Prostate gland (tissue), 2 donors: ENCODE measurements around the gene ZNF316. TPM values are rescaled to one million over a fixed set of nuclear protein-coding genes. Genes with fewer than 3 reads are reported as not detected.

Experiments used
- DNase-seq: peaks from one replicate; pipeline ENCODE4 v3.0.0-alpha.2; 2019; ENCODE audit warnings: low spot score
- H3K27ac ChIP-seq, 2 donors: fragments of 200-600 bp; sonication (generic); 2 replicates each; pipeline ENCODE4 v1.5.1; 2017 to 2019
- H3K27me3 ChIP-seq: fragments of 200-600 bp; sonication (generic); replicated peaks from 2 replicates; pipeline ENCODE4 v1.5.1; 2019; ENCODE audit not compliant: insufficient read depth
- H3K36me3 ChIP-seq, 2 donors: fragments of 200-600 bp; sonication (generic); 1 replicate in 1 of 2; 2 replicates in 1 of 2; pipeline versions ENCODE4 v1.5.1 to v1.8.1; 2017 to 2019
- H3K4me1 ChIP-seq: fragments of 200-600 bp; sonication (generic); replicated peaks from 2 replicates; pipeline ENCODE4 v1.5.1; 2019
- H3K4me3 ChIP-seq, 2 donors: fragments of 200-600 bp; sonication (generic); 2 replicates each; pipeline ENCODE4 v1.5.1; 2017 to 2019
- H3K9me3 ChIP-seq: fragments of 200-600 bp; sonication (generic); 2 replicates; pipeline ENCODE4 v1.5.1; 2017
- CTCF ChIP-seq, 4 experiments: fragments of 200-600 bp in 2 of 4; fragments of 450-650 bp in 2 of 4; sonication (generic) in 2 of 4; IDR thresholded peaks; 1 replicate in 3 of 4; 2 replicates in 1 of 4; pipeline ENCODE4 v1.5.1; 2016 to 2019; ENCODE audit warnings: antibody characterized with exemption in 4 of 4, mild to moderate bottlenecking in 2 of 4, moderate library complexity in 2 of 4
- POLR2A ChIP-seq: fragments of 450-650 bp; IDR thresholded peaks from one replicate; pipeline ENCODE4 v1.6.1; 2016; ENCODE audit warnings: antibody characterized with exemption, mild to moderate bottlenecking
- POLR2AphosphoS5 ChIP-seq: sonication (generic); formaldehyde crosslinking; IDR thresholded peaks from one replicate; pipeline ENCODE4 v1.6.1; 2017; ENCODE audit warnings: antibody characterized with exemption
- WGBS: methylation state at CpG from one replicate; pipeline ENCODE4 v1.1.5; 2018; 5-methylcytosine and 5-hydroxymethylcytosine counted together
- intact Hi-C: fragments of 100-400 bp; cut with DNase I; formaldehyde crosslinking; loops from one replicate; pipeline ENCODE4 v1.14.2; 2022
- total RNA-seq, 2 donors: library from RNA; depleted of rRNA; stranded (reverse); fragments of >200 nt; gene quantifications; one replicate each; pipeline ENCODE4 v1.1.0, GENCODE V29; 2016

Gene ZNF316
- total RNA-seq, 2 donors from 2014 or later: 39.2 to 53.8 TPM

- no peak for DNase-seq
- no peak for TF ChIP-seq POLR2AphosphoS5
- TF ChIP-seq POLR2A: no peak
- no peak for TF ChIP-seq CTCF (IDR thresholded peaks at IDR 0.05)
- no peaks in the 10 kb centered on the region for H3K4me1 ChIP-seq
- intact Hi-C loops: no loop called here
- no peak overlapping the region for H3K4me3 ChIP-seq
- WGBS: 89% methylated on average over 8 of the region's 8 CpGs
- H3K9me3 ChIP-seq: no peaks in the 10 kb centered on the region
- H3K27ac ChIP-seq: no peak overlapping the region
- H3K27me3 ChIP-seq: no peaks in the 10 kb centered on the region
- H3K36me3 ChIP-seq: peaks cover 7 to 28% of the 10 kb centered on the region in 2 donors
These were observed 10.0 kb downstream of the ZNF316 start for GRCh38 chr7:6647080-6647479.

GRCh38 chr7:6647541-6647940 lies 10.4 kb downstream of the ZNF316 start:
- Histone ChIP-seq H3K36me3 (peaks cover 7 to 28% of the 10 kb centered on the region in 2 donors), H3K27me3 (no peaks in the 10 kb centered on the region), H3K4me1 (no peaks in the 10 kb centered on the region), H3K9me3 (no peaks in the 10 kb centered on the region), H3K27ac (no peak overlapping the region), H3K4me3 (no peak overlapping the region)
- 89% methylated on average over 14 of the region's 14 CpGs for WGBS
- intact Hi-C loops: no loop called here
- TF ChIP-seq CTCF (IDR thresholded peaks at IDR 0.05) (no peak), POLR2A (no peak)
- DNase-seq: no peak

GRCh38 chr7:6648066-6648814 lies 11.1 kb downstream of the ZNF316 start:
- intact Hi-C loops: no loop called here
- Histone ChIP-seq H3K4me1 (no peaks in the 10 kb centered on the region), H3K4me3 (no peak overlapping the region), H3K27me3 (no peaks in the 10 kb centered on the region), H3K27ac (no peak overlapping the region), H3K36me3 (peaks cover 7 to 29% of the 10 kb centered on the region in 2 donors), H3K9me3 (no peaks in the 10 kb centered on the region)
- no peak for TF ChIP-seq POLR2A
- TF ChIP-seq POLR2AphosphoS5: no peak
- TF ChIP-seq CTCF (IDR thresholded peaks at IDR 0.05): no peak
- DNase-seq: no peak
- WGBS: 96% methylated on average over 14 of the region's 17 CpGs

GRCh38 chr7:6648815-6649104 lies 11.6 kb downstream of the ZNF316 start:
- no peak for DNase-seq
- H3K36me3 ChIP-seq: peaks cover 7 to 34% of the 10 kb centered on the region in 2 donors
- intact Hi-C loops: no loop called here
- H3K27me3 ChIP-seq: no peaks in the 10 kb centered on the region
- 98% methylated on average over 4 of the region's 5 CpGs for WGBS
- no peaks in the 10 kb centered on the region for H3K9me3 ChIP-seq
- no peaks in the 10 kb centered on the region for H3K4me1 ChIP-seq
- H3K4me3 ChIP-seq: no peak overlapping the region
- TF ChIP-seq CTCF (IDR thresholded peaks at IDR 0.05) (no peak), POLR2AphosphoS5 (no peak), POLR2A (no peak)
- H3K27ac ChIP-seq: no peak overlapping the region

GRCh38 chr7:6649241-6649961 lies 12.3 kb downstream of the ZNF316 start:
- no peaks in the 10 kb centered on the region for H3K9me3 ChIP-seq
- no peaks in the 10 kb centered on the region for H3K27me3 ChIP-seq
- H3K4me1 ChIP-seq: no peaks in the 10 kb centered on the region
- peaks cover 4 to 40% of the 10 kb centered on the region in 2 donors for H3K36me3 ChIP-seq
- no peak overlapping the region for H3K4me3 ChIP-seq
- no peak overlapping the region for H3K27ac ChIP-seq
- 82% methylated on average over 12 of the region's 13 CpGs for WGBS
- no peak for DNase-seq
- TF ChIP-seq POLR2A (no peak), CTCF (IDR thresholded peaks at IDR 0.05) (no peak), POLR2AphosphoS5 (no peak)
- intact Hi-C loops: no loop called here
